ENCODE results near the gene AJUBA.

DNA sequence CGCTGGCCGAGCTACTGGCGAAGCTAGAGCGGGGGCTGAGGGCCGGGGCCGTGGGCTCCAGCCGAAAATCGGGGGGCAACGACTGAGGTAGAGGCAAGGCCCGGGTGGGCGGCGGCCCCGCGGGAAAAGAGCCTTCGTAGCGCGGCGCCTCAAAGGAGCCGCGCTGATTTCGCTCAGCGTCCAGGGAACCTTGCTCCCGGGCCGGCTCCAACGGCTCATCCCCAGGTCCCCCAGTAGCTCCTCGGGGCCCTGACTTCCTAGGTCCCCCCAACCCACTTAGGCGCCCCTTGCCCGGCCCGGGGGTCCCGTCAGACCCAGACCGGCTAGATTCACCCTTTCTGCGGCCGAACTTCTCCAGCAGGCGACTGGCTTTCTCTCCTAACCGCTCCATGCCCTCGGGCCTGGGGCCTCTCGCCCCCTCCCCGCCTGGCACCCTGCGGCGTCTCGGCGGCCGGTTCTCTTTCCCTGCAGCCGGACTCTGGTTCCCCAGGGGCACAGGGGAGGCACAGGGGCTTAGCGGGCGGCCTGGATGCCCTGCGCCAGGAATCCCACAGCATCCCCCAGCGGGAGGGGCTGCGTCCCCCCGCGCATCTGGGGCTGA is 375 bp downstream of the AJUBA start:
- no peak for TF ChIP-seq POLR2AphosphoS5 (IDR thresholded peaks at IDR 0.05)
- TF ChIP-seq, protein P1, sequence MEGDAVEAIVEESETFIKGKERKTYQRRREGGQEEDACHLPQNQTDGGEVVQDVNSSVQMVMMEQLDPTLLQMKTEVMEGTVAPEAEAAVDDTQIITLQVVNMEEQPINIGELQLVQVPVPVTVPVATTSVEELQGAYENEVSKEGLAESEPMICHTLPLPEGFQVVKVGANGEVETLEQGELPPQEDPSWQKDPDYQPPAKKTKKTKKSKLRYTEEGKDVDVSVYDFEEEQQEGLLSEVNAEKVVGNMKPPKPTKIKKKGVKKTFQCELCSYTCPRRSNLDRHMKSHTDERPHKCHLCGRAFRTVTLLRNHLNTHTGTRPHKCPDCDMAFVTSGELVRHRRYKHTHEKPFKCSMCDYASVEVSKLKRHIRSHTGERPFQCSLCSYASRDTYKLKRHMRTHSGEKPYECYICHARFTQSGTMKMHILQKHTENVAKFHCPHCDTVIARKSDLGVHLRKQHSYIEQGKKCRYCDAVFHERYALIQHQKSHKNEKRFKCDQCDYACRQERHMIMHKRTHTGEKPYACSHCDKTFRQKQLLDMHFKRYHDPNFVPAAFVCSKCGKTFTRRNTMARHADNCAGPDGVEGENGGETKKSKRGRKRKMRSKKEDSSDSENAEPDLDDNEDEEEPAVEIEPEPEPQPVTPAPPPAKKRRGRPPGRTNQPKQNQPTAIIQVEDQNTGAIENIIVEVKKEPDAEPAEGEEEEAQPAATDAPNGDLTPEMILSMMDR (IDR thresholded peaks at IDR 0.05), result no peak

All from prostate gland (tissue), 2 donors.